Measurements from ENCODE around the gene PRDM12.

DNA sequence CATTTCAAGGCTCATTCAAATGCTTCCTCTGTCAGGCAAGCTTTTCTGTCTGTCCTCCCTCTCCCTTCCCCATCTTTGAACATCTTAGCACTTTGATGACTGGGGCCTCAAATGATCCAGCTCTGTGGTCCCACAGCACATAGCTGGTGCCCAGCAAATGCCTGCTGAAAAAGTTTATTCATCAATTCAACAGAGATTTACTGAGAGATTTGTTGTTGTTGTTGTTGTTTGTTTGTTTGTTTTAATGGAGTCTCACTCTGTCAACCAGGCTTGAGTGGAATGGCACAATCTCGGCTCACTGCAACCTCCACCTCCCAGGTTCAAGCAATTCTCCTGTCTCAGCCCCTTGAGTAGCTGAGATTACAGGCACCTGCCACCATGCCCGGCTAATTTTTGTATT is 23.2 kb downstream of the PRDM12 start:
- no peak for TF ChIP-seq TCF12 (IDR thresholded peaks at IDR 0.05; ENCODE audit: low read depth, low read length)
- no peak for TF ChIP-seq SUZ12 (IDR thresholded peaks at IDR 0.05; ENCODE audit: low read length)
- no peak for TF ChIP-seq HDAC6 (IDR thresholded peaks at IDR 0.05; ENCODE audit: low read depth, low read length)
- TF ChIP-seq, protein P1, sequence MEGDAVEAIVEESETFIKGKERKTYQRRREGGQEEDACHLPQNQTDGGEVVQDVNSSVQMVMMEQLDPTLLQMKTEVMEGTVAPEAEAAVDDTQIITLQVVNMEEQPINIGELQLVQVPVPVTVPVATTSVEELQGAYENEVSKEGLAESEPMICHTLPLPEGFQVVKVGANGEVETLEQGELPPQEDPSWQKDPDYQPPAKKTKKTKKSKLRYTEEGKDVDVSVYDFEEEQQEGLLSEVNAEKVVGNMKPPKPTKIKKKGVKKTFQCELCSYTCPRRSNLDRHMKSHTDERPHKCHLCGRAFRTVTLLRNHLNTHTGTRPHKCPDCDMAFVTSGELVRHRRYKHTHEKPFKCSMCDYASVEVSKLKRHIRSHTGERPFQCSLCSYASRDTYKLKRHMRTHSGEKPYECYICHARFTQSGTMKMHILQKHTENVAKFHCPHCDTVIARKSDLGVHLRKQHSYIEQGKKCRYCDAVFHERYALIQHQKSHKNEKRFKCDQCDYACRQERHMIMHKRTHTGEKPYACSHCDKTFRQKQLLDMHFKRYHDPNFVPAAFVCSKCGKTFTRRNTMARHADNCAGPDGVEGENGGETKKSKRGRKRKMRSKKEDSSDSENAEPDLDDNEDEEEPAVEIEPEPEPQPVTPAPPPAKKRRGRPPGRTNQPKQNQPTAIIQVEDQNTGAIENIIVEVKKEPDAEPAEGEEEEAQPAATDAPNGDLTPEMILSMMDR (IDR thresholded peaks at IDR 0.05; ENCODE audit: control extremely low read depth in 1 of 3, insufficient read depth in 1 of 3, low read depth in 1 of 3, low read length in 3 of 3) = no peak
- TF ChIP-seq SIN3A (conservative IDR thresholded peaks at IDR 0.05 in 1 of 2, IDR thresholded peaks at IDR 0.05 in 1 of 2; ENCODE audit: low read depth in 1 of 2, low read length in 2 of 2) = no peak
- TF ChIP-seq RAD21 (IDR thresholded peaks at IDR 0.05 in 1 of 2, conservative IDR thresholded peaks at IDR 0.05 in 1 of 2; ENCODE audit: low read depth in 2 of 2, low read length in 2 of 2) = no peak
- no peak for TF ChIP-seq CEBPB (IDR thresholded peaks at IDR 0.05; ENCODE audit: low read depth, low read length)
- no peak for TF ChIP-seq POLR2AphosphoS5 (IDR thresholded peaks at IDR 0.05; ENCODE audit: low read depth, low read length)
